Astrocyte (in vitro differentiated cells and primary cell): ENCODE measurements around the gene PELI3. TPM values are rescaled to one million over a fixed set of nuclear protein-coding genes. Genes with fewer than 3 reads are reported as not detected.

Source experiments
- DNase-seq: peaks from one replicate; pipeline ENCODE4 v3.0.0-alpha.2; 2010; ENCODE audit warnings: low read depth
- FAIRE-seq: peaks from 2 replicates; lab custom pipeline; 2011; peaks lifted over from hg19 to GRCh38; lab: Jason Lieb, UNC
- H2AFZ ChIP-seq: 2 replicates; pipeline ENCODE4 v1.6.0; 2012; ENCODE audit warnings: low read depth, low read length, inconsistent platforms
- H3K27ac ChIP-seq: 2 replicates; pipeline ENCODE4 v1.5.1; 2011; ENCODE audit warnings: low read depth, low read length, inconsistent platforms
- H3K27me3 ChIP-seq: 2 replicates; pipeline ENCODE4 v1.6.0; 2011; ENCODE audit warnings: low read length, inconsistent platforms; ENCODE audit not compliant: insufficient read depth
- H3K36me3 ChIP-seq: 2 replicates; pipeline ENCODE4 v1.5.1; 2011; ENCODE audit warnings: low read length, inconsistent platforms; ENCODE audit not compliant: insufficient read depth
- H3K4me1 ChIP-seq: 2 replicates; pipeline ENCODE4 v1.5.1; 2011; ENCODE audit warnings: low read length, inconsistent platforms; ENCODE audit not compliant: insufficient read depth
- H3K4me2 ChIP-seq: 2 replicates; pipeline ENCODE4 v1.6.0; 2012; ENCODE audit warnings: low read length, inconsistent platforms
- H3K4me3 ChIP-seq: 2 replicates; pipeline ENCODE4 v1.5.1; 2011; ENCODE audit warnings: low read depth, mild to moderate bottlenecking, low read length, inconsistent platforms; ENCODE audit not compliant: insufficient read depth
- H3K79me2 ChIP-seq: 2 replicates; pipeline ENCODE4 v1.6.0; 2012; ENCODE audit warnings: mild to moderate bottlenecking, low read length, inconsistent platforms; ENCODE audit not compliant: insufficient read depth
- H3K9ac ChIP-seq: 2 replicates; pipeline ENCODE4 v1.6.0; 2012; ENCODE audit warnings: mild to moderate bottlenecking, low read length, inconsistent platforms
- H3K9me3 ChIP-seq: 2 replicates; pipeline ENCODE4 v1.5.1; 2012; ENCODE audit warnings: low read depth, mild to moderate bottlenecking, low read length, inconsistent platforms; ENCODE audit not compliant: insufficient read depth
- H4K20me1 ChIP-seq: 2 replicates; pipeline ENCODE4 v1.6.0; 2012; ENCODE audit warnings: low read length, inconsistent platforms; ENCODE audit not compliant: insufficient read depth
- H3K27ac Mint-ChIP-seq: one replicate; pipeline ENCODE4 v1.8.0; 2021; ENCODE audit warnings: mild to moderate bottlenecking, mixed read lengths; ENCODE audit not compliant: unreplicated experiment
- H3K27me3 Mint-ChIP-seq: one replicate; pipeline ENCODE4 v1.8.0; 2021; ENCODE audit warnings: low read depth, mixed read lengths; ENCODE audit not compliant: unreplicated experiment
- H3K36me3 Mint-ChIP-seq: one replicate; pipeline ENCODE4 v1.8.0; 2021; ENCODE audit warnings: low read depth, mixed read lengths; ENCODE audit not compliant: unreplicated experiment
- H3K4me1 Mint-ChIP-seq: one replicate; pipeline ENCODE4 v1.8.0; 2021; ENCODE audit warnings: low read depth, mixed read lengths; ENCODE audit not compliant: unreplicated experiment
- H3K4me3 Mint-ChIP-seq: one replicate; pipeline ENCODE4 v1.8.0; 2021; ENCODE audit warnings: mild to moderate bottlenecking, moderate library complexity, mixed read lengths; ENCODE audit not compliant: unreplicated experiment
- H3K9me3 Mint-ChIP-seq: one replicate; pipeline ENCODE4 v1.8.0; 2021; ENCODE audit warnings: mild to moderate bottlenecking, mixed read lengths; ENCODE audit not compliant: unreplicated experiment
- CTCF ChIP-seq: IDR thresholded peaks from 2 replicates; pipeline ENCODE4 v1.5.1; 2011; ENCODE audit warnings: low read depth, mild to moderate bottlenecking, inconsistent platforms, low read length, moderate library complexity; ENCODE audit not compliant: insufficient read depth
- EZH2 ChIP-seq: IDR thresholded peaks from 2 replicates; pipeline ENCODE4 v1.6.1; 2012; ENCODE audit warnings: mild to moderate bottlenecking, low read length, inconsistent platforms; ENCODE audit not compliant: insufficient read depth
- total RNA-seq: library from RNA; stranded (reverse); gene quantifications from 2 replicates; pipeline ENCODE4 v1.2.1, GENCODE V29; 2021

Gene PELI3
- total RNA-seq, 1 donor from 2014 or later: 4.6 TPM

DNA sequence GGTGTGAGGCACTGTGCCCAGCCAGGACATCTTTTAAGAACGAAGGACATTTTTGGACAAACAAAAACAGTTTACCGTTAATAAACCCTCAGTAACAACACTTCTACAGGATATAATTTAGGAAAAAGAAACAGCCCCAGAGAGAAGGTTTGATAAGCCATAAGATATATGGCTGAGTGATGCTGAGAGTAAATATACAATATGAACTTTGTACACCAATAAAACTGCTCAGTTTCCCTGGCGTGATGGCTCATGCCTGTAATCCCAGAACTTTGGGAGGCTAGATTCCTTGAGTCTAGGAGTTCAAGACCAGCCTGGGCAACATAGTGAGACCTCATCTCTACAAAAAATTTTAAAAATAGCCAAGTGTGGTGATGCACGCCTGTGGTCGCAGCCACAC, 31.8 kb downstream of the PELI3 start:
- Mint-ChIP-seq H3K36me3 (peaks cover 13% of the 10 kb centered on the region), H3K27ac (no peak overlapping the region), H3K4me3 (no peak overlapping the region), H3K4me1 (no peaks in the 10 kb centered on the region), H3K27me3 (no peaks in the 10 kb centered on the region), H3K9me3 (no peaks in the 10 kb centered on the region)
- Histone ChIP-seq H3K9me3 (no peaks in the 10 kb centered on the region), H3K79me2 (no peaks in the 10 kb centered on the region), H3K4me1 (no peaks in the 10 kb centered on the region), H3K27me3 (no peaks in the 10 kb centered on the region), H3K4me3 (no peak overlapping the region), H3K9ac (no peak overlapping the region), H3K36me3 (peaks cover 6% of the 10 kb centered on the region), H4K20me1 (peaks cover 1% of the 10 kb centered on the region), H3K27ac (no peak overlapping the region), H3K4me2 (no peak overlapping the region), H2AFZ (no peak overlapping the region)
- TF ChIP-seq CTCF (no peak), EZH2 (no peak)
- DNase-seq (no peak), FAIRE-seq (no peak)

DNA sequence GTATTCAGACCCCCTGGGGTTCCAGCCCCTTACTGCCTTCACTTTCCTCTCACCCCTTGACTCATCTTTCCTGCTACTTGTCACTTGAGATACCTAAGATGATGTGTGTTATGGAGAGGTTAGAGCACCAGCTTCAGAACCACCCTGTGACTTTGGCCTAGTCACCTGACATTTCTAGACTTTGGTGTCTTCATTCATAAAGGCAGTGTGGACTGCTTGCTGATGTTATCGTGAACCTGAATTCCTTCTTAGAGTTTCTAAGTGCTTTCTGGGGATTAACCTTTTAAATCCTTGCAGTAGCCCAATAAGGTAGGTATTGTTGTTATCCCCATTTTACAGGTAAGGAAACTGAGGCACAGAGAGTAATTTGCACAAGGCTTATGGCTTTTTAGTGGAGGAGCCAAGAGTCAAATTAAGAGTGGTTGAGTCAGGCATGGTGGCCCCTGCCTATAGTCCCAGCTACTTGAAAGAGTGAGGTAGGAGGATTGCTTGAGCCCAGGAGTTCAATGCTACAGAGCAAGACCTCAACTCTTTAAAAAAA, 38.6 kb downstream of the PELI3 start:
- Mint-ChIP-seq H3K9me3 (no peaks in the 10 kb centered on the region), H3K4me3 (no peak overlapping the region), H3K36me3 (peaks cover 14% of the 10 kb centered on the region), H3K27ac (no peak overlapping the region), H3K4me1 (no peaks in the 10 kb centered on the region), H3K27me3 (no peaks in the 10 kb centered on the region)
- H3K79me2 ChIP-seq: no peaks in the 10 kb centered on the region
- H2AFZ ChIP-seq: no peak overlapping the region
- H3K9ac ChIP-seq: no peak overlapping the region
- no peak overlapping the region for H3K4me2 ChIP-seq
- DNase-seq (no peak), FAIRE-seq (no peak)
- no peak overlapping the region for H3K27ac ChIP-seq
- no peak overlapping the region for H3K4me3 ChIP-seq
- no peaks in the 10 kb centered on the region for H3K27me3 ChIP-seq
- H3K9me3 ChIP-seq: no peaks in the 10 kb centered on the region
- H3K36me3 ChIP-seq: peaks cover 3% of the 10 kb centered on the region
- no peaks in the 10 kb centered on the region for H4K20me1 ChIP-seq
- TF ChIP-seq EZH2 (no peak), CTCF (no peak)
- no peaks in the 10 kb centered on the region for H3K4me1 ChIP-seq

DNA sequence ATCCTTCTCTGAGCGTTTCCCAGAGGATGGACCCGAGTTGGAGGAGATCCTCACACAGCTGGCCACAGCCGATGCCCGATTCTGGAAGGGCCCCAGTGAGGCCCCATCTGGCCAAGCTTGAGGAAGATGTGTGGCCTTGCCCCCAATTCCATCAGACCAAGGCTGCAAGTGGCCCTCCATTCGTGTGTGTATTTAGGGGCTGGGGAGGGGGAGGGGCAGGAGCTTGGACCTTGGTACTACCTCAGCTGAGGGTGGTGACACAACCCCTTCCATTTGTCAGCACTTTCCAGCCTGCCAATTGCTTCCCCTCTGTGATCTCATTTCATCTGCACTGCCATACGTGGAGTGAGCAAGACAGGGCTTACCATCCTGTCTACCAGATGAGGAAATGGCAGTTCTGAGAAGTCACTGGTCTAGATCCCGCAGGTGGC, 42.4 kb downstream of the PELI3 start:
- H3K4me1 ChIP-seq: peaks cover 7% of the 10 kb centered on the region
- no peak overlapping the region for H3K4me3 ChIP-seq
- Mint-ChIP-seq H3K27ac (no peak overlapping the region), H3K4me3 (peak overlapping the region; percentile 54), H3K27me3 (no peaks in the 10 kb centered on the region), H3K4me1 (peaks cover 4% of the 10 kb centered on the region), H3K9me3 (no peaks in the 10 kb centered on the region), H3K36me3 (peaks cover 16% of the 10 kb centered on the region)
- no peak overlapping the region for H3K9ac ChIP-seq
- H3K4me2 ChIP-seq: no peak overlapping the region
- peaks cover 3% of the 10 kb centered on the region for H3K36me3 ChIP-seq
- no peaks in the 10 kb centered on the region for H4K20me1 ChIP-seq
- DNase-seq (no peak), FAIRE-seq (no peak)
- H3K79me2 ChIP-seq: peaks cover 12% of the 10 kb centered on the region
- no peak overlapping the region for H3K27ac ChIP-seq
- H3K27me3 ChIP-seq: no peaks in the 10 kb centered on the region
- no peak overlapping the region for H2AFZ ChIP-seq
- TF ChIP-seq EZH2 (no peak), CTCF (no peak)
- H3K9me3 ChIP-seq: no peaks in the 10 kb centered on the region
